GM23338 (cell line): Measurements from ENCODE around the gene PALMD. TPM values are rescaled to one million over a fixed set of nuclear protein-coding genes. Genes with fewer than 3 reads are reported as not detected.

Source experiments
- ATAC-seq: fragments of 200-7000 bp; cut with Tn5 transposase; 3 replicates; pipeline ENCODE4 v1.9.1; 2020
- DNase-seq: peaks from one replicate; pipeline ENCODE4 v3.0.0-alpha.2; 2015; ENCODE audit warnings: low spot score
- H2AFZ ChIP-seq: fragments of 200-600 bp; sonication (generic); 2 replicates; pipeline ENCODE4 v1.8.0; 2016; ENCODE audit warnings: antibody characterized with exemption, mild to moderate bottlenecking, moderate library complexity
- H3F3A ChIP-seq: fragments of 200-600 bp; sonication (generic); replicated peaks from 2 replicates; pipeline ENCODE4 v1.8.0; 2017; ENCODE audit warnings: antibody characterized with exemption, mixed run types, low read depth
- H3K27ac ChIP-seq: fragments of 200-600 bp; sonication (generic); 2 replicates; pipeline ENCODE4 v1.6.1; 2016; ENCODE audit warnings: low read depth
- H3K27me3 ChIP-seq: fragments of 200-600 bp; sonication (generic); 2 replicates; pipeline ENCODE4 v1.8.0; 2016; ENCODE audit warnings: mild to moderate bottlenecking, mixed run types, moderate library complexity; ENCODE audit not compliant: insufficient read depth
- H3K36me3 ChIP-seq: fragments of 200-600 bp; sonication (generic); 2 replicates; pipeline ENCODE4 v1.8.0; 2016; ENCODE audit warnings: mild to moderate bottlenecking; ENCODE audit not compliant: insufficient read depth
- H3K4me1 ChIP-seq: fragments of 200-600 bp; sonication (generic); 2 replicates; pipeline ENCODE4 v1.8.0; 2016; ENCODE audit warnings: mild to moderate bottlenecking, moderate library complexity; ENCODE audit not compliant: insufficient read depth
- H3K4me2 ChIP-seq: fragments of 200-600 bp; sonication (generic); 2 replicates; pipeline ENCODE4 v1.7.1; 2017; ENCODE audit warnings: mixed run types
- H3K4me3 ChIP-seq: fragments of 200-600 bp; sonication (generic); 2 replicates; pipeline ENCODE4 v1.6.1; 2016; ENCODE audit warnings: mixed run types
- H3K79me2 ChIP-seq: fragments of 200-600 bp; sonication (generic); replicated peaks from 2 replicates; pipeline ENCODE4 v1.8.0; 2017; ENCODE audit warnings: mild to moderate bottlenecking; ENCODE audit not compliant: insufficient read depth
- H3K9me2 ChIP-seq: fragments of 200-600 bp; sonication (generic); 2 replicates; pipeline ENCODE4 v1.8.0; 2017; ENCODE audit not compliant: insufficient read depth
- H4K20me1 ChIP-seq: fragments of 200-600 bp; sonication (generic); replicated peaks from 2 replicates; pipeline ENCODE4 v1.8.0; 2017; ENCODE audit warnings: mild to moderate bottlenecking; ENCODE audit not compliant: insufficient read depth
- H3K27ac Mint-ChIP-seq: 2 replicates; pipeline ENCODE4 v1.8.0; 2020; ENCODE audit warnings: inconsistent platforms, mild to moderate bottlenecking, moderate library complexity, mixed read lengths
- H3K27me3 Mint-ChIP-seq: 3 replicates; pipeline ENCODE4 v1.8.0; 2022; ENCODE audit warnings: low read depth, mild to moderate bottlenecking, moderate library complexity, mixed read lengths, inconsistent platforms; ENCODE audit not compliant: insufficient read depth, poor library complexity
- H3K36me3 Mint-ChIP-seq: 3 replicates; pipeline ENCODE4 v1.8.0; 2021; ENCODE audit warnings: low read depth, mild to moderate bottlenecking, inconsistent platforms, moderate library complexity, mixed read lengths
- H3K4me1 Mint-ChIP-seq: 3 replicates; pipeline ENCODE4 v1.8.0; 2020; ENCODE audit warnings: mild to moderate bottlenecking, inconsistent platforms, mixed read lengths
- H3K4me3 Mint-ChIP-seq: 3 replicates; pipeline ENCODE4 v1.8.0; 2021; ENCODE audit warnings: moderate library complexity, mild to moderate bottlenecking, inconsistent platforms, mixed read lengths
- H3K9me3 Mint-ChIP-seq: 3 replicates; pipeline ENCODE4 v1.8.0; 2020; ENCODE audit warnings: moderate library complexity, mild to moderate bottlenecking, inconsistent platforms, mixed read lengths
- CREB1 ChIP-seq: fragments of 250-450 bp; sonication (Bioruptor Pico); IDR thresholded peaks from 2 replicates; pipeline ENCODE4 v1.5.0; 2020; ENCODE audit warnings: low read depth, mild to moderate bottlenecking, moderate library complexity
- CTCF ChIP-seq, 2 experiments: fragments of 200-600 bp in 1 of 2; sonication (generic) in 1 of 2; conservative IDR thresholded peaks; 2 replicates each; pipeline versions ENCODE4 v1.5.1 to v1.6.1; 2016 to 2017; ENCODE audit warnings: antibody characterized with exemption in 2 of 2, low read depth in 2 of 2, mild to moderate bottlenecking in 2 of 2, moderate library complexity in 1 of 2
- EZH2 ChIP-seq: fragments of 200-600 bp; sonication (generic); IDR thresholded peaks from one replicate; pipeline ENCODE4 v1.8.0; 2017; ENCODE audit warnings: antibody characterized with exemption, mild to moderate bottlenecking, low read depth; ENCODE audit not compliant: unreplicated experiment
- EZH2phosphoT487 ChIP-seq: fragments of 200-600 bp; sonication (generic); IDR thresholded peaks from one replicate; pipeline ENCODE4 v1.8.1; 2018; ENCODE audit warnings: antibody characterized with exemption; ENCODE audit not compliant: unreplicated experiment
- JUNB ChIP-seq: IDR thresholded peaks from one replicate; pipeline ENCODE4 v1.6.1; 2016; ENCODE audit warnings: antibody characterized with exemption; ENCODE audit not compliant: unreplicated experiment
- NANOG ChIP-seq: IDR thresholded peaks from 2 replicates; pipeline ENCODE4 v1.6.1; 2016; ENCODE audit warnings: antibody characterized with exemption, borderline replicate concordance
- POLR2AphosphoS5 ChIP-seq: IDR thresholded peaks from 2 replicates; pipeline ENCODE4 v1.6.1; 2016; ENCODE audit warnings: antibody characterized with exemption, low read depth
- STAT1 ChIP-seq: IDR thresholded peaks from one replicate; pipeline ENCODE4 v1.6.1; 2016; ENCODE audit warnings: antibody characterized with exemption; ENCODE audit not compliant: unreplicated experiment
- ZNF114 ChIP-seq: fragments of 250-450 bp; sonication (Bioruptor Pico); IDR thresholded peaks from 2 replicates; pipeline ENCODE4 v1.5.0; 2020; ENCODE audit warnings: mild to moderate bottlenecking, moderate library complexity
- ZNF331 ChIP-seq: fragments of 250-450 bp; sonication (Bioruptor Pico); IDR thresholded peaks from 2 replicates; pipeline ENCODE4 v1.5.0; 2020; ENCODE audit warnings: low read depth, mild to moderate bottlenecking, moderate library complexity
- polyA plus RNA-seq: library from polyadenylated mRNA; unstranded; fragments of >200 nt; fragmentation: Nextera tagmentation; extraction: Ambion mirVana; gene quantifications from 2 replicates; pipeline ENCODE4 v1.2.1, GENCODE V29; 2016
- total RNA-seq: library from RNA; depleted of rRNA; stranded (reverse); fragments of >200 nt; shearing (Covaris generic); gene quantifications from 2 replicates; pipeline ENCODE4 v1.2.3, GENCODE V29; 2014
- TF ChIP-seq, protein P1 (sequence below): IDR thresholded peaks from one replicate; pipeline ENCODE4 v1.6.1; 2018; ENCODE audit warnings: antibody characterized with exemption; ENCODE audit not compliant: unreplicated experiment
- TF ChIP-seq, protein P2 (sequence below): IDR thresholded peaks from 2 replicates; pipeline ENCODE4 v1.6.1; 2016; ENCODE audit warnings: antibody characterized with exemption

PALMD gene
- total and polyA plus RNA-seq, 2 experiments from 2014 or later: not detected

DNA sequence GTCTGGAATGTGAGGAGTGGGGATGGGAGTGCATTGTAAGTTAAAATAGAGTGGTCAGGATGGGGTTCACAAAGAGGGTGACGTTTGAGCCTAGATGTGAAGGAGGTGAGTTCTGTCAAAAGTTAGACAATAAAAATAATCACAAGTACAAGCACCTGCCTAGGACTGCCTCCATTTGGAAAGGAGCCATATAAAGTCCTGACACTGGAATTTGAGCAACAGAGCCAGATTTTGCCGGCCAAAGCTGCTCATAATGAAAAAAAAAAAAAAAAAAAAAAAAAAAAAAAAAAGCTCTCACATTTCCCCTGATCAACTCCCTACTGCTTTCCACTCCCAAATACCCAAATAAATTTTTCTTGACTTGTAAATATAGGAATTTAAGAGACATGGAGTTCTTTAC lies 4.1 kb downstream of the PALMD start (continued):
- TF ChIP-seq, protein P1, sequence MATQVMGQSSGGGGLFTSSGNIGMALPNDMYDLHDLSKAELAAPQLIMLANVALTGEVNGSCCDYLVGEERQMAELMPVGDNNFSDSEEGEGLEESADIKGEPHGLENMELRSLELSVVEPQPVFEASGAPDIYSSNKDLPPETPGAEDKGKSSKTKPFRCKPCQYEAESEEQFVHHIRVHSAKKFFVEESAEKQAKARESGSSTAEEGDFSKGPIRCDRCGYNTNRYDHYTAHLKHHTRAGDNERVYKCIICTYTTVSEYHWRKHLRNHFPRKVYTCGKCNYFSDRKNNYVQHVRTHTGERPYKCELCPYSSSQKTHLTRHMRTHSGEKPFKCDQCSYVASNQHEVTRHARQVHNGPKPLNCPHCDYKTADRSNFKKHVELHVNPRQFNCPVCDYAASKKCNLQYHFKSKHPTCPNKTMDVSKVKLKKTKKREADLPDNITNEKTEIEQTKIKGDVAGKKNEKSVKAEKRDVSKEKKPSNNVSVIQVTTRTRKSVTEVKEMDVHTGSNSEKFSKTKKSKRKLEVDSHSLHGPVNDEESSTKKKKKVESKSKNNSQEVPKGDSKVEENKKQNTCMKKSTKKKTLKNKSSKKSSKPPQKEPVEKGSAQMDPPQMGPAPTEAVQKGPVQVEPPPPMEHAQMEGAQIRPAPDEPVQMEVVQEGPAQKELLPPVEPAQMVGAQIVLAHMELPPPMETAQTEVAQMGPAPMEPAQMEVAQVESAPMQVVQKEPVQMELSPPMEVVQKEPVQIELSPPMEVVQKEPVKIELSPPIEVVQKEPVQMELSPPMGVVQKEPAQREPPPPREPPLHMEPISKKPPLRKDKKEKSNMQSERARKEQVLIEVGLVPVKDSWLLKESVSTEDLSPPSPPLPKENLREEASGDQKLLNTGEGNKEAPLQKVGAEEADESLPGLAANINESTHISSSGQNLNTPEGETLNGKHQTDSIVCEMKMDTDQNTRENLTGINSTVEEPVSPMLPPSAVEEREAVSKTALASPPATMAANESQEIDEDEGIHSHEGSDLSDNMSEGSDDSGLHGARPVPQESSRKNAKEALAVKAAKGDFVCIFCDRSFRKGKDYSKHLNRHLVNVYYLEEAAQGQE: no peak

- Mint-ChIP-seq H3K9me3 (no peaks in the 10 kb centered on the region), H3K4me3 (no peak overlapping the region), H3K36me3 (no peaks in the 10 kb centered on the region), H3K4me1 (peaks cover 40% of the 10 kb centered on the region), H3K27me3 (peaks cover 4% of the 10 kb centered on the region), H3K27ac (0 out of 2 replicates have a peak overlapping the region, but pooled peaks have one; percentile 20)
- Histone ChIP-seq H3K79me2 (no peaks in the 10 kb centered on the region), H3K27me3 (no peaks in the 10 kb centered on the region), H3K27ac (no peak overlapping the region), H3K4me3 (no peak overlapping the region), H3K36me3 (no peaks in the 10 kb centered on the region), H3K4me2 (no peak overlapping the region), H3K4me1 (peaks cover 18% of the 10 kb centered on the region), H4K20me1 (no peaks in the 10 kb centered on the region), H2AFZ (no peak overlapping the region), H3F3A (no peaks in the 10 kb centered on the region), H3K9me2 (no peaks in the 10 kb centered on the region)
- DNase-seq (peak; percentile 53), ATAC-seq (no peak)
- TF ChIP-seq CREB1 (CRISPR knock-in tag) (no peak), EZH2 (no peak), ZNF114 (CRISPR knock-in tag) (no peak), POLR2AphosphoS5 (no peak), STAT1 (no peak), JUNB (no peak), ZNF331 (CRISPR knock-in tag) (no peak), NANOG (no peak), CTCF (conservative IDR thresholded peaks at IDR 0.05; ENCODE audit: low read depth in 2 of 2) (no peak), EZH2phosphoT487 (no peak)
- TF ChIP-seq, protein P1: no peak
- TF ChIP-seq, protein P2, sequence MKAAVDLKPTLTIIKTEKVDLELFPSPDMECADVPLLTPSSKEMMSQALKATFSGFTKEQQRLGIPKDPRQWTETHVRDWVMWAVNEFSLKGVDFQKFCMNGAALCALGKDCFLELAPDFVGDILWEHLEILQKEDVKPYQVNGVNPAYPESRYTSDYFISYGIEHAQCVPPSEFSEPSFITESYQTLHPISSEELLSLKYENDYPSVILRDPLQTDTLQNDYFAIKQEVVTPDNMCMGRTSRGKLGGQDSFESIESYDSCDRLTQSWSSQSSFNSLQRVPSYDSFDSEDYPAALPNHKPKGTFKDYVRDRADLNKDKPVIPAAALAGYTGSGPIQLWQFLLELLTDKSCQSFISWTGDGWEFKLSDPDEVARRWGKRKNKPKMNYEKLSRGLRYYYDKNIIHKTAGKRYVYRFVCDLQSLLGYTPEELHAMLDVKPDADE: no peak
Observed at GRCh38 chr1:99650773-99651437, 5.0 kb downstream of the PALMD start.
